IMR-90 (cell line): ENCODE results near the gene ZC3H12D. TPM values are rescaled to one million over a fixed set of nuclear protein-coding genes. Genes with fewer than 3 reads are reported as not detected.
A peak's percentile ranks its signal among the peaks of the same experiment; 100 is the strongest.
"Not testable (repeated sequence)": the region's sequence is repeated elsewhere in the genome, so short reads cannot be mapped to it uniquely, and the experiment has no call there.

ENCODE experiments used
- ATAC-seq: fragments of 200-7000 bp; cut with Tn5 transposase; 2 replicates; pipeline ENCODE4 v1.9.1; 2020; ENCODE audit warnings: low read depth, mild to moderate bottlenecking, moderate library complexity
- BruUV-seq: library from RNA; stranded (reverse); fragments of 400-500 nt; replicated peaks from 2 replicates; lab custom pipeline; 2021; lab: Mats Ljungman, UMichigan
- CTCF ChIA-PET: fragments of 300-600 bp; formaldehyde crosslinking; extraction: SDS; loops from one replicate; lab custom pipeline; 2021; ENCODE audit warnings: antibody characterized with exemption; lab: Yijun Ruan, JAX
- POLR2A ChIA-PET: fragments of 300-600 bp; sonication (Branson Sonifier 250); formaldehyde crosslinking; loops from one replicate; lab custom pipeline; 2022; ENCODE audit warnings: antibody characterized with exemption; ENCODE audit not compliant: unreplicated experiment; lab: Charles Lee
- DNase-seq: peaks from one replicate; pipeline ENCODE4 v3.0.0; 2013
- H2AFZ ChIP-seq: replicated peaks from 2 replicates; pipeline ENCODE3; 2013; ENCODE audit warnings: low read length, mild to moderate bottlenecking; ENCODE audit not compliant: poor library complexity
- H2AK5ac ChIP-seq: 2 replicates; pipeline ENCODE4 v1.6.1; 2013; ENCODE audit warnings: low read depth, low read length, inconsistent platforms
- H2AK9ac ChIP-seq: replicated peaks from 2 replicates; pipeline ENCODE3; 2013; ENCODE audit warnings: mild to moderate bottlenecking, low read depth, low read length, moderate library complexity; ENCODE audit not compliant: poor library complexity
- H2BK120ac ChIP-seq: 2 replicates; pipeline ENCODE4 v1.6.1; 2013; ENCODE audit warnings: low read depth, low read length, inconsistent platforms
- H2BK15ac ChIP-seq: 3 replicates; pipeline ENCODE4 v1.6.1; 2013; ENCODE audit warnings: low read depth, low read length, inconsistent platforms
- H2BK20ac ChIP-seq: 2 replicates; pipeline ENCODE4 v1.6.1; 2013; ENCODE audit warnings: low read depth, mild to moderate bottlenecking, inconsistent platforms, low read length, moderate library complexity
- H2BK5ac ChIP-seq: 2 replicates; pipeline ENCODE4 v1.6.1; 2013; ENCODE audit warnings: mild to moderate bottlenecking, low read depth, low read length, inconsistent platforms; ENCODE audit not compliant: poor library complexity, severe bottlenecking
- H3K14ac ChIP-seq: replicated peaks from 2 replicates; pipeline ENCODE4 v1.6.1; 2013; ENCODE audit warnings: low read depth, low read length, inconsistent platforms
- H3K18ac ChIP-seq: 2 replicates; pipeline ENCODE4 v1.6.1; 2013; ENCODE audit warnings: low read depth, low read length, control low read depth
- H3K23ac ChIP-seq: 2 replicates; pipeline ENCODE4 v1.6.1; 2013; ENCODE audit warnings: low read depth, low read length, inconsistent platforms
- H3K27ac ChIP-seq: 2 replicates; pipeline ENCODE4 v1.5.1; 2013; ENCODE audit warnings: mild to moderate bottlenecking, control low read depth, low read length; ENCODE audit not compliant: insufficient read depth
- H3K27me3 ChIP-seq: 2 replicates; pipeline ENCODE4 v1.6.1; 2013; ENCODE audit warnings: low read length; ENCODE audit not compliant: control insufficient read depth, insufficient read depth
- H3K36me3 ChIP-seq: 2 replicates; pipeline ENCODE4 v1.6.1; 2013; ENCODE audit warnings: low read length, mixed read lengths; ENCODE audit not compliant: control insufficient read depth, insufficient read depth
- H3K4ac ChIP-seq: 2 replicates; pipeline ENCODE4 v1.6.1; 2013; ENCODE audit warnings: low read depth, low read length, inconsistent platforms
- H3K4me1 ChIP-seq: 2 replicates; pipeline ENCODE4 v1.6.1; 2013; ENCODE audit warnings: low read length, mixed read lengths; ENCODE audit not compliant: control insufficient read depth, insufficient read depth
- H3K4me2 ChIP-seq: 2 replicates; pipeline ENCODE4 v1.6.1; 2013; ENCODE audit warnings: low read depth, mild to moderate bottlenecking, control low read depth, low read length, moderate library complexity
- H3K4me3 ChIP-seq: 2 replicates; pipeline ENCODE4 v1.5.1; 2013; ENCODE audit warnings: low read depth, mild to moderate bottlenecking, control low read depth, low read length, moderate library complexity; ENCODE audit not compliant: insufficient read depth
- H3K56ac ChIP-seq: 2 replicates; pipeline ENCODE4 v1.6.1; 2013; ENCODE audit warnings: low read length, inconsistent platforms; ENCODE audit not compliant: insufficient read depth; ENCODE audit errors: extremely low read depth
- H3K79me1 ChIP-seq, 2 experiments: 2 replicates each; pipeline ENCODE4 v1.6.1; 2013; ENCODE audit warnings: low read length in 2 of 2, inconsistent platforms in 1 of 2, low read depth in 1 of 2
- H3K9ac ChIP-seq: 2 replicates; pipeline ENCODE4 v1.6.1; 2013; ENCODE audit warnings: low read depth, low read length, control low read depth
- H3K9me1 ChIP-seq: 2 replicates; pipeline ENCODE4 v1.6.1; 2013; ENCODE audit warnings: low read length, inconsistent platforms; ENCODE audit not compliant: insufficient read depth
- H3K9me3 ChIP-seq: 2 replicates; pipeline ENCODE4 v1.6.1; 2013; ENCODE audit warnings: low read length; ENCODE audit not compliant: control insufficient read depth, insufficient read depth
- H4K20me1 ChIP-seq: 2 replicates; pipeline ENCODE4 v1.6.1; 2013; ENCODE audit warnings: low read length, inconsistent platforms; ENCODE audit not compliant: insufficient read depth
- H4K5ac ChIP-seq: 2 replicates; pipeline ENCODE4 v1.6.1; 2013; ENCODE audit warnings: mild to moderate bottlenecking, low read depth, low read length, control low read depth
- H4K8ac ChIP-seq, 2 experiments: 2 replicates each; pipeline ENCODE4 v1.6.1; 2013; ENCODE audit warnings: low read depth in 2 of 2, low read length in 2 of 2, control low read depth in 1 of 2, inconsistent platforms in 1 of 2
- H4K91ac ChIP-seq: 2 replicates; pipeline ENCODE4 v1.6.1; 2013; ENCODE audit warnings: low read depth, low read length, inconsistent platforms; ENCODE audit not compliant: insufficient read depth
- FOS ChIP-seq: fragments of 150-350 bp; IDR thresholded peaks from 2 replicates; pipeline ENCODE4 v1.6.1; 2016; ENCODE audit warnings: low read depth, low read length
- WGBS, 2 experiments: methylation state at CpG; one replicate each; pipeline versions ENCODE4 v1.1.5 to v1.1.7; 2013; ENCODE audit warnings: missing lambda C conversion rate in 2 of 2; ENCODE audit not compliant: insufficient read length in 1 of 2; ENCODE audit errors: extremely low coverage in 2 of 2; 5-methylcytosine and 5-hydroxymethylcytosine counted together
- dilution Hi-C: fragments of 300-500 bp; cut with HindIII; formaldehyde crosslinking; loops from one replicate; pipeline ENCODE4 v1.14.3; 2018; ENCODE audit warnings: low sequenced_read_pairs; ENCODE audit not compliant: unreplicated experiment
- in situ Hi-C: fragments of 300-500 bp; cut with MboI; formaldehyde crosslinking; loops from 3 replicates; pipeline ENCODE4 v1.14.3; 2019; ENCODE audit warnings: low sequenced_read_pairs, inconsistent platforms, mixed read lengths
- intact Hi-C: fragments of 100-400 bp; cut with micrococcal nuclease; formaldehyde crosslinking; loops from 2 replicates; pipeline ENCODE4 v1.10.0; 2022
- polyA plus RNA-seq, 3 experiments: library from polyadenylated mRNA; depleted of rRNA; stranded (reverse); fragments of >200 nt; gene quantifications; 2 replicates each; pipeline ENCODE4 v1.2.3, GENCODE V29; 2012; ENCODE audit warnings: low replicate concordance in 1 of 3
- total RNA-seq: library from RNA; depleted of rRNA; stranded (reverse); fragments of >200 nt; gene quantifications from 2 replicates; pipeline ENCODE4 v1.2.3, GENCODE V29; 2012

The ZC3H12D gene
- total and polyA plus RNA-seq, 2 of the 4 experiments (the other 2 are of a cell fraction): under 0.01 to 0.12 TPM

- BruUV-seq, in situ Hi-C loops: not testable (repeated sequence)
- 84% methylated on average over 4 of the region's 6 CpGs; no CpG with 5 or more reads in 1 of the 2 experiments for WGBS, 2 experiments
These were observed 11.8 kb upstream of the ZC3H12D start for GRCh38 chr6:149496597-149496996.

GRCh38 chr6:149495349-149496016 is 10.7 kb upstream of the ZC3H12D start:
- H3K4me3 ChIP-seq, ATAC-seq, H3K56ac ChIP-seq: not testable (repeated sequence)

More at GRCh38 chr6:149496597-149496996, 11.8 kb upstream of the ZC3H12D start:
- dilution Hi-C loops, H2AFZ ChIP-seq, H3K36me3 ChIP-seq, H3K79me1 ChIP-seq, H3K9me3 ChIP-seq, H3K4ac ChIP-seq, H4K5ac ChIP-seq, H3K4me2 ChIP-seq, H3K56ac ChIP-seq, H3K4me3 ChIP-seq, H4K20me1 ChIP-seq, H2BK20ac ChIP-seq, H2BK120ac ChIP-seq, H3K9ac ChIP-seq, H3K9me1 ChIP-seq, H3K23ac ChIP-seq, H3K18ac ChIP-seq, H2AK5ac ChIP-seq, H4K8ac ChIP-seq, intact Hi-C loops, H2AK9ac ChIP-seq, H4K91ac ChIP-seq, H3K14ac ChIP-seq, H2BK15ac ChIP-seq, H3K27me3 ChIP-seq, H3K27ac ChIP-seq, H2BK5ac ChIP-seq, H3K4me1 ChIP-seq: not testable (repeated sequence)
- DNase-seq (peak; percentile 75), ATAC-seq (peak; percentile 70)
- CTCF ChIA-PET: interaction anchor here (0.6 kb wide), 1 partner anchor 13 kb away, joined by 3 read pairs; no protein-coding TSS in a partner anchor
- peak; percentile 51; the same call in 1 of the 2 replicates for TF ChIP-seq FOS
- POLR2A ChIA-PET: interaction anchor here (0.7 kb wide), 1 partner anchor 14 kb away, joined by 3 read pairs; no protein-coding TSS in a partner anchor

More at GRCh38 chr6:149495349-149496016, 10.7 kb upstream of the ZC3H12D start:
- H3K9ac ChIP-seq, H2BK15ac ChIP-seq, POLR2A ChIA-PET, H4K20me1 ChIP-seq, H3K4me2 ChIP-seq, H3K4me1 ChIP-seq, H2BK120ac ChIP-seq, BruUV-seq, H3K4ac ChIP-seq, in situ Hi-C loops, H3K9me1 ChIP-seq, H3K36me3 ChIP-seq, dilution Hi-C loops, H3K79me1 ChIP-seq, H2AFZ ChIP-seq, H3K9me3 ChIP-seq, H3K27ac ChIP-seq, H2BK5ac ChIP-seq, H4K8ac ChIP-seq, DNase-seq, H3K27me3 ChIP-seq, H4K91ac ChIP-seq, intact Hi-C loops, H2BK20ac ChIP-seq, H3K18ac ChIP-seq, H4K5ac ChIP-seq, H2AK9ac ChIP-seq, H3K14ac ChIP-seq, H2AK5ac ChIP-seq, H3K23ac ChIP-seq: not testable (repeated sequence)
- CTCF ChIA-PET: interaction anchor here (1.4 kb wide), 1 partner anchor 49 kb away, joined by 3 read pairs; no protein-coding TSS in a partner anchor
- no CpG with 5 or more reads among the region's 11 CpGs for WGBS, 2 experiments
